ENCODE measurements around the gene KIFAP3.

- no peak for TF ChIP-seq POLR2A (IDR thresholded peaks at IDR 0.05)
- TF ChIP-seq POLR2AphosphoS5 (IDR thresholded peaks at IDR 0.05; ENCODE audit: insufficient read depth in 1 of 2, low read depth in 1 of 2) = no peak
- TF ChIP-seq, protein P1, sequence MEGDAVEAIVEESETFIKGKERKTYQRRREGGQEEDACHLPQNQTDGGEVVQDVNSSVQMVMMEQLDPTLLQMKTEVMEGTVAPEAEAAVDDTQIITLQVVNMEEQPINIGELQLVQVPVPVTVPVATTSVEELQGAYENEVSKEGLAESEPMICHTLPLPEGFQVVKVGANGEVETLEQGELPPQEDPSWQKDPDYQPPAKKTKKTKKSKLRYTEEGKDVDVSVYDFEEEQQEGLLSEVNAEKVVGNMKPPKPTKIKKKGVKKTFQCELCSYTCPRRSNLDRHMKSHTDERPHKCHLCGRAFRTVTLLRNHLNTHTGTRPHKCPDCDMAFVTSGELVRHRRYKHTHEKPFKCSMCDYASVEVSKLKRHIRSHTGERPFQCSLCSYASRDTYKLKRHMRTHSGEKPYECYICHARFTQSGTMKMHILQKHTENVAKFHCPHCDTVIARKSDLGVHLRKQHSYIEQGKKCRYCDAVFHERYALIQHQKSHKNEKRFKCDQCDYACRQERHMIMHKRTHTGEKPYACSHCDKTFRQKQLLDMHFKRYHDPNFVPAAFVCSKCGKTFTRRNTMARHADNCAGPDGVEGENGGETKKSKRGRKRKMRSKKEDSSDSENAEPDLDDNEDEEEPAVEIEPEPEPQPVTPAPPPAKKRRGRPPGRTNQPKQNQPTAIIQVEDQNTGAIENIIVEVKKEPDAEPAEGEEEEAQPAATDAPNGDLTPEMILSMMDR (IDR thresholded peaks at IDR 0.05) = peak; percentile 38 to 71 (median 51)
These were observed 145.9 kb downstream of the KIFAP3 start for GRCh38 chr1:169928438-169929209.

Measured in vagina (tissue), 2 donors.